GOT3 (cell line): ENCODE measurements around the gene DPP7.
"Not testable (repeated sequence)": the region's sequence is repeated elsewhere in the genome, so short reads cannot be mapped to it uniquely, and the experiment has no call there.

ENCODE experiments used
- DNase-seq: peaks from one replicate; lab custom pipeline; 2025; ENCODE audit warnings: mixed read lengths; lab: John Stamatoyannopoulos, UW

The DPP7 gene

DNA sequence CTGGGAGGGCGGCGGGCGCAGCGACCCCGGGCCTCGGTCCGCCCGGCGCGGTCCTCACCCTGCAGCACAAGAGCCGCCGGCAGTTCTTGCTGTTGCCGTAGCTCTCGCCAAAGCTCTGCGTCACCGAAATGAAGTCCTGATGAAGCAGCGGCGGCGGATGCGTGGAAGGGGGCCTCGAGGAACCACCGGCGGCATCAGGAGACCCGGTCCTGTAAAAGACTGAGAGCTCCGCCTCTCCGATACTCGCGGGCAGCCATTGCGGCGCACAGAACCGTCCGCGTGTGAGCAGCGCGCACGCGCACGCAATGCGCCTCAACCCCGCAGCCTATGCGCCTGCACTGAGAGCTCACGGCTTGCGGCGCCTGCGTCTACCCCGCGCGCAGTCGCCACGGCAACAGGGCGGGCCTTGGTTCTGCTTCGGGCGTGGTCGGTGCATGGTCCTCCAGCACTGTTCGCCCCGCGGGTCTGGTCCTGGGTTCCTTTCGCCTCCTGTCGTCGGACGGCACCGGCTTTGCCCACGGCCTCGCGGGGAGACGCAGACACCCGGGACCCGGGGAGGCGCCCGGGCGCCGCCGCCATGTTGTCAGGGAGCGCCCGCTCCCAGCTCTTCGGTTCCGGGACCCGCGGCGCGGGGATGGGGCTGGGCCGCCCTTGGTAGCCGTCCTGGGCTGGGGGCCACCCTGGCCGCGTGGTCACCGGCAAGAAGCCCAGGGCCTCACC is 15.1 kb upstream of the DPP7 start:
- peak; percentile 64 for DNase-seq

- no peak for DNase-seq
Observed at GRCh38 chr9:137128862-137129455, 14.4 kb upstream of the DPP7 start.

DNA sequence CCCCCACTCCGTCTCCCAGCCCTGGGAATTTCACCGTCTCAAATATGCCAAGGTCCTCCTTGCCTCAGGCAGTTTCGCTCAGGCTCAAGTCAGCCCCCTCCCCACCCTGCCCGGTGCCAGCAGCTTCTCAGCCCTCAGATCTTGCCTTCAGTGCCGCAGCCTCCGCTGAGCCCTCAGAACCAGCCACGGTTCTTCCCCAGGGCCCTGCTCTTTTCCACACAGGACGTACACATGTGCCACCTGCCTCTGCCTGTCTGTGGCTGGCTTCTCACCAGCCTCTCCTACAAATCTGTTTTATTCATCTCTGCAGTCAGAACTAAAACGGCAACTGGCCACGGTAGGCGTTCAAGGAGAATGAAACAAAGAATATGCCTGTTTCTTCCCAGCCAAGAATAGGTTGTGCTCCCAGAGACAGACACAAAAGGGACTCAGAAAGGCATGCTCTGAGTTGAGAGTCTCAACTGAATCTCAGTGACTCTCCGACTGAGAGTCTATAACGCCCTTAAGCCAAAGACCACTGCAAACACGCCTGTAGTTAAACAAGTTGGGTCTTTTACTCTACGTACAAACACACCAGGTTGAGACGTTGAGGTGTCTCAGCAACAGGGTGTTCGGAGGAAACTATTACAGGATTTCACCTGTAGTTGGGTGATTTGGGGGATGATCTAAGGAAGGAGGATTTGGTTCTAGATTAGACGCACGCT is 13.8 kb upstream of the DPP7 start:
- DNase-seq, result no peak

DNA sequence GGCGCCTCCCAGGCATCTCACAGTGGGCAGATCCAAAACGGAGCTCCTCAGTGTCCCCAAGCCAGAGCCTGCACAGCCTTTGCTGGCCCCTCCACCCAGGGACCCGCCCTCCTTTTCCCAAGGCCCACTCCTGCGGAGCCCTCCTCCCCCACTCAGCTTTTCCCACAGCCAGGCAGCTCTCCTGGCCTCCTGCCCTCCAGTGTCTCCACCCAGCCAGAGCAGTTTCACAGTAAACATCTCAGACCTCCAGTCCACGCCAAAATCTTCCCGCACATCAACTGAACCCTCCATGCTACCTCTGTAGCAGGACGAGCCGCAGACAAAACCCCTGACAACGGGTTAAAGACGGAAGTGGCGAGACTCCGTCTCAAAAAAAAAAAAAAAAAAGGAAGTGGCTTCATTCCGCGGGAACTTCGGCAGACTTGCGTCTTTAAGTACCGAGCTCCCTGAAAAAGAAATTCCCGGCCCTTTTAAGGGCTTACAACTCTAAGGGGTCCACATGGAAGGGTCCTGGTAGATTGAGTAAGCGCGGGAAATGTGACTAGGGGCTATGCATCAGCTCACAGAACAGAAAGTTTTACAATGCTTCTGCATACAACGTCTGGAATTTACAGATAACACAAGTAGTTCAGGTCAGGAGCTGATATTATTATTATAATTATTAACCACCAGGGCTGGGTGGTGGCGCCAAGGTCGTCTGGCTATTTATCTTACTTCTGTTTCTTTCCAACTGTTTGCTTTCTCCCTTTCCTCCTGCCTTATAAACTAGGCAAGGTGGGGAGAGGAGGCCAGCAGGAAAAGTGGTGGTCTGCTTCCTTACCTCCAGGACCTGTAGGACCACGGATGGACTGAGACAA is 13.0 kb upstream of the DPP7 start:
- DNase-seq, result no peak

DNA sequence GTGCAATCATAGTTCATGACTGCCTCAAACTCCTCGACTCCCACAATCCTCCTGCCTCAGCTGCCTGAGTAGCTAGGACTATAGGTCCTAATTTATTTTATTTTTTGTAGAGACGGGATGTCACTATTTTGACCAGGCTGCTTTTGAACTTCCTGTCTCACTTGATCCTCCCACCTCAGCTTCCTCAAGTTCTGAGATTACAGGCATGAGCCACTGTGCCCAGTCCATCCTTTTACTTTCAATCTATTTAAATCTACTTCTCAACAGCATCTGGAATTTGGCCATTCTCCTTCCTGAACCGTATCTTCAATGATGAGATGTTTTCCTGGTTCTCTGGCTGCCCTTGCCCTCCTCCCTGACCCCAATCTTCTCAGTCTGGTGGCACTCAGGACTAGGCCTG is 12.3 kb upstream of the DPP7 start:
- no peak for DNase-seq

DNA sequence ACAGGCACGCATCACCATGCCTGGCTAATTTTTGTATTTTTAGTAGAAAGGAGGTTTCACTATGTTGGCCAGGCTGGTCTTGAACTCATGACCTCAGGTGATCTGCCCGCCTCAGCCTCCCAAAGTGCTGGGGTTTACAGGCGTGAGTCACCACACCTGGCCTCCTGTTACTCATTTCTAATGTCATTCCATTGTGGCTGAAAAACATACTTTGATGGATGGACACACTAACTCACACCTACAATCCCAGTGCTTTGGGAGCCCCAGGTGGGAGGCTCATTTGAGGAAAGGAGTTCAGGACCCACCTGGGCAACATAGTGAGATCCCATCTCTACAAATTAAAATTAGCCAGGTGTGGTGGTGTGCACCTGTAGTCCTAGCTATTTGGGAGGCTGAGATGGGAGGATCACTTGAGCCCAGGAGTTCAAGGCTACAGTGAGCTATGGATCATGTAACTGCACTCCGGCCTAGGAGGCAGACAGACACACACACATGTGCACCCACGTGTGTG is 9.5 kb upstream of the DPP7 start:
- DNase-seq, result not testable (repeated sequence)

- no peak for DNase-seq
Observed at GRCh38 chr9:137123468-137123837, 8.9 kb upstream of the DPP7 start.

GRCh38 chr9:137122796-137123467 is 8.4 kb upstream of the DPP7 start:
- not testable (repeated sequence) for DNase-seq

- DNase-seq, result not testable (repeated sequence)
Observed at GRCh38 chr9:137121927-137122795, 7.6 kb upstream of the DPP7 start.

DNA sequence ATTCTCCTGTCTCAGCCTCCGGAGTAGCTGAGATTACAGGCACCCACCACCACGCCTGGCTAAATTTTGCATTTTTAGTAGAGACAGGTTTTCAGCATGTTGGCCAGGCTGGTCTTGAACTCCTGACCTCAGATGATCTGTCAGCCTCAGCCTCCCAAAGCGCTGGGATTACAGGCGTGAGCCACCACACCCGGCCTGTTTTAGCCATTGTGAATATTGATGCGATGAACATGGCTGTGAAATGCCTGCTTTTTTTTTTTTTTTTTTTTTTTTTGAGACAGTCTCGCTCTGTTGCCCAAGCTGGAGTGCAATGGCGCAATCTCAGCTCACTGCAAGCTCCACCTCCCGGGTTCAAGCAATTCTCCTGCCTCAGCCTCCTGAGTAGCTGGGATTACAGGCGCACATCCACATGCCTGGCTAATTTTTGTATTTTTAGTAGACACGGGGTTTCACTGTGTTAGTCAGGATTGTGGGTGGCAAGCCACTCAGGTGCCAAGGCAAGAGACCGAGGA is 3.6 kb upstream of the DPP7 start:
- DNase-seq, result not testable (repeated sequence)

DNA sequence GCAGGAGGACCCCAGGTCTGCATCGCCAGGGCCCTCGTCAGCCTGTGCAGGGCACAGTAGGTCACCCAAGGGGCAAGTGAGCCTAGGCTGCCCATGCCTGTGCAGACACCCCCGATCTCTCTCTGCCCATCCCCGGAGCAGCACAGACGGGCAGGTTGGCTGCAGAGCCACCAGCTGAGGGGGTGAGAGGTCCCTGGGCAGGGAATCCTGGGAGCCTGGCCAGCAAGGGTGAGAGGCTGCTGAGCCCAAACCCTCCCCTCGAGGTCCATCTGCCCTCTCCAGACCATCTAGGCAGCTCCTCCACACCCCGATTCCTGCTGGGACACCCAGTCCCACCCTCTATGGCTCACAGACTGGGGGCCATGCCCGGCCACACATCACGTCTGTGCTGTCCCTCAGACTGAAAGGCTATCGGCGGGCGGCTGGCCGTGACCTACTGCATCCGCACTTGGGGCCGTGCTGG is 2.8 kb upstream of the DPP7 start:
- DNase-seq, result no peak

GRCh38 chr9:137116728-137117127 is 2.2 kb upstream of the DPP7 start:
- no peak for DNase-seq

DNA sequence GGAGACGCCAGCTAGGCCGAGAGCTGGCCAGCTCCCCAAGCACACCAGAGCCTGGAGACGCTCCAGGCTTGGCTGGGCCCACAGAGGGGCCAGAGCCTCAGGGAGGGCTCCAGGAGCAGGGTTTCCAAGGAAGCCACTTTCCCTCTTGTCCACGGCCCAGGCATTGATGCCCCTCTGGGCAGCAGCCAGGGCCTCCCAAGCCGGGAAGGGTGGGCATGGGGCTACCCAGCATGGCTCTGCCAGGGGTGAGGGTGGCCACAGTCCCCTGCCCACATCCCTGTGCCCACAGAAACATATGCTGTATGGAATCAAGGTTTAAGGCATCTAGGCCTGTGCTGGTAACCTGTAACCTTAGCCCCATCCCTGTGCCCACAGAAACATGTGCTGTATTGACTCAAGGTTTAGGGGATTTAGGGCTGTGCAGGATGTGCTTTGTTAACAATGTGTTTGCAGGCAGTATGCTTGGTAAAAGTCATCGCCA is 1.5 kb upstream of the DPP7 start:
- DNase-seq, result no peak

- DNase-seq, result no peak
Observed at GRCh38 chr9:137115394-137116026, 977 bp upstream of the DPP7 start.

- DNase-seq, result no peak
Observed at GRCh38 chr9:137114220-137114612, 317 bp downstream of the DPP7 start.

DNA sequence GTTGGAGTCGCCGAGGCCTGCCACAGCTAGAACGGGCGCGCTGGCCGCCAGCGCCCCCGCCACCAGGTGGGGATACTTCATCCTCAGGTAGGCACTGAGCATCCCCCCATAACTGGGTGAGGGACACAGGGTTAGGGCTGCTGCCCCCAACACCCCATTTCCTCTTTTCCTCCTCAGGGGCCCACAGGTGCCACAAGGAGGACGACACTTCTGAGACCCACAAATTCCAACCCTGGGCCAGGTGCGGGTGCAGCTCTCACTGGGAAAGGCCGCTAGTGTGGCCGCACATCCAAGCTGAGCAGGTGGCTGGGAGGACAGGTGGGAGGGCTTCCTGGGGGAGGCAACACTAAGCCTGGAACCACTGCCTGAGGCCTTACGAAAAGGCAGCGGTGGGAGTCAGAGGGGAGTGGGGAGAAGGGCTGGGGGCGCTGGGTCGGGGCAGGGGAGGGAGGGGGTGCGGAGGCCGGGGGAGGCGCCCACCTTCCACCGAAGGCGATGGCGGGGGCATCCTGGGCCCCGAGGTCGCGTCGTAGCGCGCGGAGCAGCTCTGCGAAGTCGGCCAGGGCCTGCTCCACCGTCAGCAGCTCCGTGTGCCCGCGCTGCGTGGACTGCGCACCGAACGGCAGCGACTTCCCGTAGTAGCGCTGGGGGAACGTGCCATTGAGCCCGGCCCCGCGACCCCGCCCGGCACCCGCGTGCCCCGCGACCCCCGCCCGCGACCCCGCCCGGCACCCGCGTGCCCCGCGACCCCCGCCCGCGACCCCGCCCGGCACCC is 961 bp downstream of the DPP7 start:
- DNase-seq, result no peak

DNA sequence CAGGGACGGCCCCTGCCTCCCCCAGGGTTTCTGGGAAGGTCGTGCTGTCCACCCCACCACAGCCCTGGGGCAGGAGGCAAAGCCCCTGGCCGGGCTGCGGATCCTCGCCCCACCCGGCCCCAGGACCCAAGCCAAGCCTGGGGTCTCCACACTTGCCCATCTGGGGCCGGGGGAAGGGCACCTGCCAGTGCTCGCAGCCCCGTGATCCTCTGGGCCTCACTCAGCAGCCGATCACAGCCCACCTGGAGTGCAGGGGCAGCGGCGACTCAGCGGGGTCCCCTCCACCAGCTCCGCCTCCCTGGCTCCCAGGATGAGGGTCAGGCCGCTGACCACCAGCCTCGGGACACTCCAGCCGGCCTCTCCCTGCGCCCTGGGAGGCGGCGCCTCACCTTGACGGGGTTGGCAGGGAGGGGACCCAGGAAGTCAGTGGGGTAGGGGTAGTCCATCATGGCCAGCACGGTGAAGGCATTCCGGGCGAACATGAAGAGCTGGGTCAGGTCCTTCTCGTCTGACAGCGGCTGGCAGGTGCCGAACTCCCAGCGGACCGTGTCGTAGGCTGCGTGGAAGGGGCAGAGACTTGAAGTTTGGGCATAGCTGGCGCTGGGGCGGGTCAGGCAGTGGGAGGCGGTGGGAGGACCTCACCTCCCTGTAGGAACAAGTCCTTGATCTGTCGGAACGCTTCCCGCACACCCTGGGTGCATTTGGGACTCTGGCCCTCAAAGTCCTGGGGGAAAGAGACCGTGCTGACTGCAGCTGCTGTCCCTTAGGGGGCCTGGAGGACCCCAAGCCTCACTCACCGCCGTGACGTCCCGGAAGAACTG is 1.8 kb downstream of the DPP7 start:
- DNase-seq, result no peak
